HT1080 (cell line): ENCODE data around the gene ANTXR1. TPM values are rescaled to one million over a fixed set of nuclear protein-coding genes. Genes with fewer than 3 reads are reported as not detected.
A peak's percentile ranks its signal among the peaks of the same experiment; 100 is the strongest.

Experiments
- DNase-seq: peaks from one replicate; pipeline ENCODE4 v3.0.0-alpha.2; 2015; ENCODE audit warnings: low read depth
- total RNA-seq: library from RNA; depleted of rRNA; stranded (reverse); fragments of >200 nt; shearing (Covaris generic); gene quantifications from 2 replicates; pipeline ENCODE4 v1.2.3, GENCODE V29; 2014

The ANTXR1 gene
- total RNA-seq, 1 experiment from 2014 or later: 40.4 TPM

GRCh38 chr2:69204654-69205053 is 191.7 kb downstream of the ANTXR1 start:
- no peak for DNase-seq

GRCh38 chr2:69205076-69205475 is 192.1 kb downstream of the ANTXR1 start:
- no peak for DNase-seq

GRCh38 chr2:69205491-69205890 is 192.5 kb downstream of the ANTXR1 start:
- DNase-seq: no peak

GRCh38 chr2:69208023-69208595 is 195.1 kb downstream of the ANTXR1 start:
- DNase-seq: no peak

GRCh38 chr2:69209482-69209881 is 196.5 kb downstream of the ANTXR1 start:
- no peak for DNase-seq

- no peak for DNase-seq
Observed at GRCh38 chr2:69210385-69210784, 197.4 kb downstream of the ANTXR1 start.

GRCh38 chr2:69211048-69211447 is 198.1 kb downstream of the ANTXR1 start:
- DNase-seq: no peak

- DNase-seq: no peak
Observed at GRCh38 chr2:69211686-69212085, 198.7 kb downstream of the ANTXR1 start.

GRCh38 chr2:69212238-69213028 is 199.5 kb downstream of the ANTXR1 start:
- DNase-seq: no peak

GRCh38 chr2:69213201-69213600 is 200.2 kb downstream of the ANTXR1 start:
- DNase-seq: no peak

GRCh38 chr2:69213782-69214181 is 200.8 kb downstream of the ANTXR1 start:
- no peak for DNase-seq

GRCh38 chr2:69214898-69215297 is 201.9 kb downstream of the ANTXR1 start:
- DNase-seq: peak; percentile 76

- peak; percentile 83 for DNase-seq
Observed at GRCh38 chr2:69216535-69217332, 203.8 kb downstream of the ANTXR1 start.

GRCh38 chr2:69217333-69218080 is 204.5 kb downstream of the ANTXR1 start:
- no peak for DNase-seq

GRCh38 chr2:69221512-69221911 is 208.5 kb downstream of the ANTXR1 start:
- no peak for DNase-seq

- DNase-seq: peak; percentile 31
Observed at GRCh38 chr2:69221960-69222751, 209.2 kb downstream of the ANTXR1 start.

GRCh38 chr2:69222953-69223658 is 210.1 kb downstream of the ANTXR1 start:
- peak; percentile 48 for DNase-seq

GRCh38 chr2:69223759-69224511 is 211.0 kb downstream of the ANTXR1 start:
- no peak for DNase-seq

GRCh38 chr2:69224512-69224837 is 211.5 kb downstream of the ANTXR1 start:
- DNase-seq: no peak
